ENCODE measurements around the gene LRP1. TPM values are rescaled to one million over a fixed set of nuclear protein-coding genes. Genes with fewer than 3 reads are reported as not detected.

LRP1 gene
- total RNA-seq, 1 experiment from 2014 or later = 14.7 TPM

GRCh38 chr12:57235017-57235727 is 106.9 kb downstream of the LRP1 start:
- H3K4me1 ChIP-seq (ENCODE audit: insufficient read depth, low read length) = peaks cover 26% of the 10 kb centered on the region
- POLR2A ChIA-PET (ENCODE audit: unreplicated experiment) = no interaction called here
- no peak for TF ChIP-seq EZH2 (IDR thresholded peaks at IDR 0.05; ENCODE audit: low read length, unreplicated experiment)
- no peak overlapping the region for H3K4me2 ChIP-seq (ENCODE audit: low read length)
- DNase-seq (no peak), ATAC-seq (no peak)
- H3K4me3 ChIP-seq (ENCODE audit: low read length) = no peak overlapping the region
- H3K9me2 ChIP-seq (replicated peaks; ENCODE audit: low read length) = no peaks in the 10 kb centered on the region
- no peak overlapping the region for H3K27ac ChIP-seq (ENCODE audit: low read length)
- CTCF ChIA-PET = no interaction called here
- H4K20me1 ChIP-seq (ENCODE audit: low read length) = peaks cover 2% of the 10 kb centered on the region; the same call in 1 of the 2 replicates
- no peaks in the 10 kb centered on the region for H3K9me3 ChIP-seq (ENCODE audit: low read length)
- intact Hi-C loops (cut with micrococcal nuclease) = no loop called here
- peaks cover 34% of the 10 kb centered on the region; the same call in 1 of the 2 replicates for H3K36me3 ChIP-seq (ENCODE audit: low read depth, low read length)
- no peak overlapping the region for H3K9ac ChIP-seq (ENCODE audit: low read length)
- peaks cover 31% of the 10 kb centered on the region for H3K79me2 ChIP-seq (ENCODE audit: low read length)
- H3K27me3 ChIP-seq (ENCODE audit: low read length) = no peaks in the 10 kb centered on the region
- BruUV-seq (replicated peaks) = no TSS peak
- H3F3A ChIP-seq (ENCODE audit: low read length, unreplicated experiment) = no peaks in the 10 kb centered on the region
- H2AFZ ChIP-seq (ENCODE audit: low read length) = no peak overlapping the region

GRCh38 chr12:57235728-57236131 is 107.4 kb downstream of the LRP1 start:
- no peak for DNase-seq
- Histone ChIP-seq H3F3A (ENCODE audit: low read length, unreplicated experiment) (no peaks in the 10 kb centered on the region), H3K79me2 (ENCODE audit: low read length) (peaks cover 25% of the 10 kb centered on the region), H3K4me3 (ENCODE audit: low read length) (no peak overlapping the region), H2AFZ (ENCODE audit: low read length) (no peak overlapping the region), H3K9me3 (ENCODE audit: low read length) (no peaks in the 10 kb centered on the region), H3K9me2 (replicated peaks; ENCODE audit: low read length) (no peaks in the 10 kb centered on the region), H4K20me1 (ENCODE audit: low read length) (peaks cover under 1% of the 10 kb centered on the region; the same call in 1 of the 2 replicates), H3K27ac (ENCODE audit: low read length) (no peak overlapping the region), H3K9ac (ENCODE audit: low read length) (no peak overlapping the region), H3K36me3 (ENCODE audit: low read depth, low read length) (peaks cover 34% of the 10 kb centered on the region; the same call in 1 of the 2 replicates), H3K4me1 (ENCODE audit: insufficient read depth, low read length) (peaks cover 27% of the 10 kb centered on the region), H3K4me2 (ENCODE audit: low read length) (no peak overlapping the region), H3K27me3 (ENCODE audit: low read length) (no peaks in the 10 kb centered on the region)
- ATAC-seq = no peak
- BruUV-seq (replicated peaks) = no TSS peak
- POLR2A ChIA-PET (ENCODE audit: unreplicated experiment) = no interaction called here
- CTCF ChIA-PET = no interaction called here
- no peak for TF ChIP-seq EZH2 (IDR thresholded peaks at IDR 0.05; ENCODE audit: low read length, unreplicated experiment)
- TF ChIP-seq CTCF (conservative IDR thresholded peaks at IDR 0.05; ENCODE audit: low read depth, low read length) = no peak
- no peak for TF ChIP-seq EZH2phosphoT487 (IDR thresholded peaks at IDR 0.05; ENCODE audit: borderline replicate concordance, low read length)
- intact Hi-C loops (cut with micrococcal nuclease) = no loop called here

GRCh38 chr12:57236201-57236924 is 108.1 kb downstream of the LRP1 start:
- intact Hi-C loops (cut with micrococcal nuclease) = no loop called here
- no TSS peak for BruUV-seq (replicated peaks)

More at GRCh38 chr12:57236201-57236924, 108.1 kb downstream of the LRP1 start:
- POLR2A ChIA-PET (ENCODE audit: unreplicated experiment) = no interaction called here
- Histone ChIP-seq H3K9ac (ENCODE audit: low read length) (no peak overlapping the region), H3K9me3 (ENCODE audit: low read length) (no peaks in the 10 kb centered on the region), H3K27ac (ENCODE audit: low read length) (no peak overlapping the region), H3K4me1 (ENCODE audit: insufficient read depth, low read length) (peaks cover 27% of the 10 kb centered on the region), H3F3A (ENCODE audit: low read length, unreplicated experiment) (no peaks in the 10 kb centered on the region), H3K79me2 (ENCODE audit: low read length) (peaks cover 19% of the 10 kb centered on the region), H3K4me3 (ENCODE audit: low read length) (no peak overlapping the region), H3K27me3 (ENCODE audit: low read length) (peaks cover 2% of the 10 kb centered on the region), H2AFZ (ENCODE audit: low read length) (no peak overlapping the region), H4K20me1 (ENCODE audit: low read length) (no peaks in the 10 kb centered on the region; the same call in 1 of the 2 replicates), H3K36me3 (ENCODE audit: low read depth, low read length) (peaks cover 30% of the 10 kb centered on the region; the same call in 1 of the 2 replicates), H3K4me2 (ENCODE audit: low read length) (no peak overlapping the region), H3K9me2 (replicated peaks; ENCODE audit: low read length) (no peaks in the 10 kb centered on the region)
- DNase-seq = no peak
- CTCF ChIA-PET = interaction anchor here (0.6 kb wide), 1 partner anchor 23 kb away, joined by 15 read pairs; no protein-coding TSS in a partner anchor
- no peak for ATAC-seq
- no peak for TF ChIP-seq EZH2phosphoT487 (IDR thresholded peaks at IDR 0.05; ENCODE audit: borderline replicate concordance, low read length)
- no peak for TF ChIP-seq CTCF (conservative IDR thresholded peaks at IDR 0.05; ENCODE audit: low read depth, low read length)
- TF ChIP-seq EZH2 (IDR thresholded peaks at IDR 0.05; ENCODE audit: low read length, unreplicated experiment) = no peak
